Activated naive CD4-positive, alpha-beta T cell (primary cell): Measurements from ENCODE around the gene DPYD.

Source experiments
- DNase-seq, 4 experiments: peaks; one replicate each; lab custom pipeline; 2025; lab: John Stamatoyannopoulos, UW

DPYD gene

DNA sequence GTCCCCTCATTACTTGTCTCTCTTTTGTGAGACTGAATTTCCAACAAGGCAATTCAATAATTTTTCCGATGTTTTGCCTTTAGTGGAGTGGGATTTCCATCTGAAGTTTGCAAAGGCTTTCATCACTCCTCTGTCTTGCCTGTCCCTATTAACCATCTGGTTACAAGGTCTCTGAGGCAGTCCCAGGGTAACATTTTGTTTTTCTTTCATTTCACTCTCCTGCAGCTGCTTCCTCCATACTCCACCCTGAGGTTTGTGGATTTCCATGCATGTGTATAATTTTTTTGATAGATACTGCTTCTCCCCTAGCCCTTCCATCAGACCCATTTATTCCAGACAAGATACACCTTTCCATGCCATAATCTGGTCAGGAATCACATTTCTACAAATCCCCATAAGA lies 832.4 kb downstream of the DPYD start:
- no peak for DNase-seq

GRCh38 chr1:97084546-97084945 lies 836.3 kb downstream of the DPYD start:
- no peak for DNase-seq

GRCh38 chr1:97082160-97082848 lies 838.5 kb downstream of the DPYD start:
- DNase-seq, result no peak

GRCh38 chr1:97078872-97079271 lies 842.0 kb downstream of the DPYD start:
- DNase-seq, result no peak

DNA sequence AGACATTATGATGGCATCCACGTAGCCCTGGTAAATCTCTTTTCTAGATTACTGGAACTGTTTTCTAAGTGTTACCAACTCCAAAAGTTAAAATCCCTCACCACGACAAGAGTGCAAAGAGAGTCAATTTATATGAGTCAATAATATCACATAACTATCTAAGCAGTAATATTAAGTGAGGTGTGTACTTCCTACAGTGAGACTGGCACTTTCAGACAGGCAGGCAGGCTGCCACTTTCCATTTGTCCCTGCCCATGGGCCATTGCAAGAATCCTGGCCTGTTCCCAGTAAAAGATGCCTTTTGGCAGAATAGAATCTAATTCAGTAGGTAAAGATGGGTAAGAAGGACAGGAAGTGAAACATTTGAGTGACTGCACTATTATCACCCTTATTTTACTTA lies 843.6 kb downstream of the DPYD start:
- no peak for DNase-seq

GRCh38 chr1:97074771-97075170 lies 846.1 kb downstream of the DPYD start:
- DNase-seq, result no peak

DNA sequence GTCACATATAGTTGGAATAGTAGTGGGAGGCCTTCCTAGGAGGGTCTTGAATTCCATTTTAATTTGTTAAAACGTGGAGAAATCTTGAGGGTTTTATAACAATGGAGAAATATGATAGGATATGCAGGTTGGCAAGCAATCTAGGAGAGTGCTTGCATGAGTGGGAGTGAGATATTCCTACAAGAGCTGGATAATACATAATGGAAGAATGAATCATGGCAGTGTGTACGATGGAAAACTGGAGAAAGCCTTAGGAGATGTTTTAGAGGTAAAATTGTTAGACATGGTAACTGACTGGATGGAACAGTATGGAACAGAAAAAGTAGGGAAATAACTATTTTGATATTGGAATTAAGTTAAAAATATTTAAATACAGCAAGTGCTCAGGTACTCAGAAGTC lies 846.9 kb downstream of the DPYD start:
- DNase-seq, result no peak

DNA sequence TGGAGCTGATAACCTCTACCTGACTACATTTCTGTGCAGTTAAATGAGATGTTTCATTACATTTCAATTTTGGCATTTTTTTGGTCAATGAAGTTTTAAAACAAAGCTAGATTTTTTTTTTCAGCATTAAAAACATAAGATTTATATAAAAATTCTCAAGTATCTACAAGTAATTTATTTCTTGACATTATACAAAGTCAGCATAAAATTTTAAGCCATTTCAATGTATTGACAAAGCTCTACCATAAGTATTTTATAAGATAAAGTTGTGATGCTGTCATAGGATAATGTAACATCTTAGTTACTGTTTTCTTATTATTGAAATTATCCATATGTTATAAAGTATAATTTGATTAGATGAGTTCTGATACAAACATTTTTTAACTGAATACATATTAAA lies 847.7 kb downstream of the DPYD start:
- no peak for DNase-seq

DNA sequence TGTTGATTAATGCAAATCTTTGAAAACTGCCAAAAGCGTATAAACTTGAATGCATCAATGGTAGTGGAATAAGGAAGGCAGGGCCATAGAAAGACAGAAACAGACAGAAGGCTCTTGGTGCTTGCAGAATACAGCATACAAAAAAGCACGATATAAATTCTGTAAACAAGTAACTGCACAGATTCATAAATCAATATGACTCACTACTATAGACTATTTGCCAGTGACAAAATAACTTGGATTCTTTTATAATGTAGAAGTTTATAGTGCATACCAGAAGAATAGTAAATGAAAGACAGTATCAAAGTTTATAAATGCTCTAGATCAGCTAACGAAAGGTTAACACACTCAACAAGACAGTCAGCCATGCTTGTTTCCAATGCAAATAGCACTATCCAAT lies 849.7 kb downstream of the DPYD start:
- DNase-seq, result no peak

- DNase-seq, result no peak
Measured at GRCh38 chr1:97070376-97070775, 850.5 kb downstream of the DPYD start.

DNA sequence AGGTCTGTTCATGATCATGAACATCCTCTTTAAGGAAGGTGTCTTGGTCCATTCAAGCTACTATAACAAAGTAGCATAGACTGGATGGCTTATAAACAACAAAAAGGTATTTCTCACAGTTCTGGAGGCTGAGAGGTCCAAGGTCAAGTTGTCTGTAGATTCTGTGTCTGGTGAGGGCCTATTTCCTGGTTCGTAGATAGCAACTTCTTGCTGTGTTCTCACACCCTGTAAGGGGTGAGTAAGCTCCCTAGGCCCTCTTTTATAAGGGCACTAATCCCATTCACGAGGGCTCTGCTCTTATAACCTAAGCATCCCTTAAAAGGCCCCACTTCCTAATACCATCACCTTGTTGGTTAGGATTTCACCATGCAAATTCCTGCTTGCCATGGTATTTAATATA lies 851.5 kb downstream of the DPYD start:
- DNase-seq, result no peak

DNA sequence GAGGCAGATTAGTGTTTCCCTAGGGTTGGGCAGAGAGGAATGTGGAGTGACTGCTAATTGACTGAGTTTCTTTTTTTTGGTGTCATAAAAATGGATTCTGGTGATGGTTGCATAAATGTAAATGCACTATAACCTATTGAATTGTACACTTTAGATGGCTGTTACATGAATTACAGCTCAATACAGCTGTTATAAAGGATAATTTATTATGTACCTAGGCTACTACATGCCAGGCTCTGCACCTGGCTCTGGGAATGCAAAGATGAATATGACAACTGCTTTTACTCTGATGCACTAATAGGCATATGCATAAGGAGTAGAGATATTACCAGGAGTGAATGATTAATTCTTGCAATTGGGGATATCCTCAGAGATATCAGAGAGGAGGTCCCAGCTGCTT lies 854.0 kb downstream of the DPYD start:
- no peak for DNase-seq

DNA sequence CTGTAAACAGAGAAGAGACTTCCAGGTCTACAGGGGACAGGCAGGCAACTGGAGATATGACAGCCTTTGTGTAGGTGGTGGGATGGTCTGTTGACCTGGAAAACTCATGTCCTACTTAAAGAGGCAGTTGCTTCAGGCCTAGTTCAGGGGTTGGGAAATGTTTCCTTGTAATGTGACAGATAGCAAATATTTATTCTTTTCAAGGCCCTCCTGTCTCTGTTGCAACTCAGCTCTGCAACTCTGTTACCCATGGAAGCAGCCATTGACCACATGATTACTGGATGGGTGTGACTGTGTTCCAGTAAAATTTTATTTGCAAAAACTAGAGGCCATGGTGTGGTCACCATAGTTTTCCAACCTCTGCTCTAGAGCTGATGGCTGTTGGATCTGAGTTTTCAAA lies 857.3 kb downstream of the DPYD start:
- DNase-seq, result no peak

DNA sequence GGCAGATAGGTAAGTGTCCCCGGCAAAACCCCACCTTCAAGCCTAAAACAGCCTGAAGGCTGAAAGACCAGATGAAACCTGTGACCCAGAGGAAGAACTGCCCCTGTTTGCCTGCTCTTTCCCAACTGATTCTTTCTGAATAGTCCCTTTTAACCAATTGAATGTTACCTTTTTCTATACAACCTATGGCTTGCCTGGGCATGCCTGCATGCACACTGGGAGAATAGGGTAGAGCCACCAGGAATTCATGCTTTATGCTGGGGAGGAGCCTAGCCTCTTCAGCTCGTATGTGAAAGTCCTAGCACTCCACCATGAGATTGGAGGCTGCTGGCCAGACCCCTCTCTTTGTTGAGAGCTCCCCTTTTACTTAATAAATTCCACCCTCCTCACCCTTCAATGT lies 859.2 kb downstream of the DPYD start:
- no peak for DNase-seq

DNA sequence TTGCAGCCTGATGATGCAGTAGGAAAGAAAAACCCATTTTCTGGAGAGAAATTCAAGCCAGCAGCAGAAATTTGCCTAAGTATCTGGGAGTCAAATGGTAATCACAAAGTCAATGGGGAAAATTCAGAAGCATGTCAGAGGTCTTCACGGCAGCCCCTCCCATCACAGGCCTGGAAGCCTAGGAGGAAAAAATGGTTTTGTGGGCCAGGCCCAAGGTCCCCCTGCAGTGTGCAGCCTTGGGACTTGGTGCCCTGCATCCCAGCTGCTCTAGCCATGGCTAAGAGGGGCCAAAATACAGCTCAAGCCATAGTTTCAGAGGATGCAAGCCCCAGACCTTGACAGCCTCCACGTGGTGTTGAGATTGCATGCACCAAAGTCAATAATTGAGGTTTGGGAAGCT lies 864.4 kb downstream of the DPYD start:
- DNase-seq, result no peak

- DNase-seq, result no peak
Measured at GRCh38 chr1:97053268-97053667, 867.6 kb downstream of the DPYD start.

GRCh38 chr1:97051823-97052222 lies 869.0 kb downstream of the DPYD start:
- no peak for DNase-seq

DNA sequence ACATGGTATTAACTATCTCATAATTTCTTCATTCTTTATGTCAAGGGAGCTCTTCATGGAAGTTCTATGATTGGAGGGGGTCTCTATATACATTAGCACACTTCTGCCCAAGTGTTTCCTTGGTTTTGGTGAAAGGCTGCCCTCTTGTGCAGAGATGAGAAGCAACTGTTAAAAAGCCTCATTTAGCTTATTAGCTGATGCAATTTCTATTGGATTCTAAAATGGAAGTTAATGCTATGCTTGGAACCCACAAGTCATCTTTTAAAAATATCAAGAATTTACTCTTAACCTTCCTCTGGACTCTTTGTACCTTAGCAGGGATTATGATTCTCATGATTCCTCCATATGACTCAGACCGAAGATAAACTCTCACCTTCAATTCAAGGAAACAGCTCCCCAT lies 870.3 kb downstream of the DPYD start:
- no peak for DNase-seq

DNA sequence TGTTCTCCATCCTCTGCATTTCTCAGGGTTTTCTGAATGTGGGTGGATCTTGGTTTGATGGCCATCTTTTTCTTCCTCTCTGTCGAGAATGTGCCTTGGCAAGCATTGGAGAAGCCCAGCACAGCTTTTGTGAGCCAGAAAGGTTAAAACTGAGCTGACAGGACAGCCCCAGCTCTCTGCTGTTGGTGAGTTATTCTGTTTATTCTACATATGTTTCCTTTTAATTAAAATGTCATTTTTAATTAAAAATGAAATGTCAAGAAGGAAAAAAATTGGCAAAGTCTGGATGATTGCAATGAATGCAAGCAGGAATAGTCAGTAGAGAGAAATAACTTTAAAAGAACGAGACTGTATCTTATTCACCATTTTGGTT lies 873.4 kb downstream of the DPYD start:
- no peak for DNase-seq

GRCh38 chr1:97046765-97047420 lies 873.9 kb downstream of the DPYD start:
- DNase-seq, result no peak

DNA sequence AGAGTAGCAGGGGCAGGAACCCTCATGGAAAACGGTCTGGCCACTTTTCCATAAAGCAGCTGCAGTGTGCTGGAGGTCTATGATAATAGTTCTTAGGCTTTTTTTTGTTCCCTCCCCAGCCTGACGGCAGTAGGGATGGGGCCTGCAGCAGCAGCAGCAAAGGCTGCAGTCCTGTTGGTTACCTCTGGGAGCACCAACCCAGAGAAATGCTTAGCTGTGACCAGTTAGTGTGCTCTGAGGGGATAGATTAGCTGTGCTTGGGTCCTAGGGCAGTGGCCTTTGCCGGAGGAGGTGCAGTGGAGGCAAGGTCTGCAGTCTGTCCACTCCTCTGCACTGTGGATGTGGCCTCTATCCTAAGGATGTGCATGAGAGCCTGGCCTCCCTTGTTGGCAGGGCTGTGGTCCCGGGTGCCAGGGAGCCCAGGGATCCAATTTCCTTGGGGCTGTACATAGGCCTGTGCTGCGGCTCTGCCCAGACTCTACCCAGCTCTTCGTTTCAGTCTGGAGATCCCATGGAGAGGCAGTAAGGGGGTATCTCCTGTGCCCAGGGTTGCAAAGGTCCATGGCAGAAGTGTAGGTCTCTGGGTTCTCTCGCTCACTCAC lies 876.6 kb downstream of the DPYD start:
- DNase-seq, result no peak

DNA sequence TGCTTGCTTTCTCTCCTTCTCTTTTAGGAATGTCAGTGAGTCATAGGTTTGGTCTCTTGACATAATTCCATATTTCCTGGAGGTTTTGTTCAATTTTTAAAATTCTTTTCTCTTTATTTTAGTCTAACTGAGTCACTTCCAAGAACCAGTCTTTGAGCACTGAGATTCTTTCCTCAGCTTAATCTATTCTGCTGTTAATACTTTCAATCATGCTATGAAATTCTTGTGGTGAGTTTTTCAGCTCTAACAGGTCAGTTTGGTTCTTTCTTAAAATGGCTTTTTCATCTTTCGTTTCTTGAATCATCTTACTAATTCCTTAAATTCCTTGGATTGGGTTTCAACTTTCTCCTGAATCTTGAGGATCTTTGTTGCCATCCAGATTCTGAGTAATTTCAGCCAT lies 878.3 kb downstream of the DPYD start:
- DNase-seq, result no peak

DNA sequence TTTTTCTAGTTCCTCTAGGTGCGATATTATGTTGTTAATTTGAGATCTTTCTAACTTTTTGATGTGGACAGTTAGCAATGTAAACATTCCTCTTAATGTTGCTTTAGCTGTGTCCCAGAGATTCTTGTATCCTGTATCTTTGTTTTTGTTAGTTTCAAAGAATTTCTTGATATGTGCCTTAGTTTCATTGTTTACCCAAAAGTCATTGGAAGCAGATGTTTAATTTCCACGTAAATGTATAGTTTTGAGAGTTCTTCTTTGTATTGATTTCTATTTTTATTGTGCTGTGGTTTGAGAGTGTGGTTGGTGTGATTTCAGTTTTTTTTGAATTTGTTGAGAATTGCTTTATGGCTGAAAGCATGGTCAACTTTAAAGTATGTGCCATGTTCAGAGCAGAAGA lies 879.8 kb downstream of the DPYD start:
- no peak for DNase-seq

DNA sequence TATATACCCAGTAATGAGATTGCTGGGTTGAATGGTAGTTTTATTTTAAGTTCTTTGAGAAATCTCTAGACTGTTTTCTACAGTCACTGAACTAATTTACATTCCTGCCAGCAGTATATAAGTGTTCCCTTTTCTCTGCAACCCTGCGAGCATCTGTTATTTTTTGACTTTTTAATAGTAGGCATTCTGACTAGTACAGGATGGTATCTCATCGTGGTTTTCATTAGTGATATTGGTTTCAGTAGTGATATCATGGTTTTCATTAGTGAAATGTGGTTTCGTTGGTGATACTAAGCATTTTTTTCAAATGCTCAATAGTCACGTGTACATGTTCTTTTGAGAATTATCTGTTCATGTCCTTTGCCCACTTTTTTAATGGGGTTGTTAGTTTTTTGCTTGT lies 882.4 kb downstream of the DPYD start:
- no peak for DNase-seq
